ENCODE measurements around the gene TPPP2. TPM values are rescaled to one million over a fixed set of nuclear protein-coding genes. Genes with fewer than 3 reads are reported as not detected.

Gene TPPP2
- total and polyA plus RNA-seq, 9 of the 15 experiments (the other 6 are each of a cell fraction or from before 2014, with no cell fraction given), result 0.18 TPM; not detected in 8

DNA sequence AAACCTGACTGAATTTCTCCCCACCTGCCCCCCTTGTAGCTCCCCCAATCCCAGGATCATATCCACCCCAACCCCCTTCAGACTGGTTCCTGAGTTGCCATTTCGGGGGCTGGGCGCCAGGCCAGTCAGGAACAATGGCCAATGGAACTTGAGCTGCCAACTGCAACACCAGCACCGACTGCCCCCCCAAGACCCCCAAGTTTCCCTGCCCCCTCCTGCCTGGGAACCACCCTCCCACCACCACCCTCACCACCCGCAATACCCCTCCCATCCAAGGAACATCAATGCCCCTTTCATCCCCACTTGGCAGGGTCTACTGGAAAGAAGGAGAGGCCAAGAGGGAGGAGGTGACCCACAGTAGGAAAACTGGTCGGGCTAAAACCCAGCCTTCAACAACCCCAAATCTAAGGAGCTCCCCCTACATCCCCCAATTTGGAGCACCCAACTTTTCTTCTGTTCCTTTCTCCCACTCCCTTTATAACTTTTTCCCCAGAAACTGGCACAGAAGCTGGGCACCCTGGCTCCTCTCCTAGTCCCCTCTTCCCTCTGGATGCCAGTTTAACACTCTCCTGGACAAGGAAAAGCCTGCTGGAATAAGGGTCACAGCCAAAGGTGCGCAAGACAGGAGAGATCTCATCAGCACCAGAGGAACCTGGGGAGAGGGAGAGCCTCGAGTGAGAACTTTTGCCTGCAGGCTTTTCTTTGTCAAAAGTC is 3.6 kb upstream of the TPPP2 start:
- H4K20me1 ChIP-seq (replicated peaks; ENCODE audit: control insufficient read depth, insufficient read depth, low read length), result no peaks in the 10 kb centered on the region
- no TSS peak for BruUV-seq (replicated peaks)
- peak overlapping the region; percentile 70 for H3K4me2 ChIP-seq (ENCODE audit: insufficient read depth, low read length)
- FAIRE-seq (no peak), ATAC-seq (no peak), DNase-seq (ENCODE audit: extremely low read depth in 1 of 4, low spot score in 3 of 4) (peak in 1 of 4 experiments; percentile 12)
- in situ Hi-C loops (cut with MboI), result no loop called here
- peak overlapping the region; percentile 81 for H2AFZ ChIP-seq (ENCODE audit: low read depth, low read length)
- no peak overlapping the region for H3K4me3 ChIP-seq
- peaks cover 35 to 40% of the 10 kb centered on the region in 2 experiments for H3K4me1 ChIP-seq (replicated peaks in 1 of 2; ENCODE audit: control insufficient read depth in 2 of 2, insufficient read depth in 2 of 2, low read length in 2 of 2)
- H3K9me3 ChIP-seq (replicated peaks; ENCODE audit: control insufficient read depth, insufficient read depth, low read depth, low read length), result no peaks in the 10 kb centered on the region
- WGBS (ENCODE audit: insufficient coverage, low coverage, missing lambda C conversion rate), result 13% methylated on average over 5 of the region's 7 CpGs
- peak; percentile 27; the same call in 1 of the 2 replicates for TF ChIP-seq ZFX (CRISPR knock-in tag; IDR thresholded peaks at IDR 0.05)
- no peak for TF ChIP-seq CREB5 (CRISPR knock-in tag; IDR thresholded peaks at IDR 0.05)
- peaks cover 21% of the 10 kb centered on the region for H3K79me2 ChIP-seq (ENCODE audit: control insufficient read depth, insufficient read depth, low read length)
- H3K9me1 ChIP-seq (ENCODE audit: control insufficient read depth, insufficient read depth, low read length), result peaks cover 2% of the 10 kb centered on the region
- peak overlapping the region; percentile 59 to 77; a peak in 3 of 4 replicates for H3K9ac ChIP-seq (ENCODE audit: insufficient read depth in 1 of 2, low read depth in 2 of 2, low read length in 2 of 2)
- intact Hi-C loops (cut with micrococcal nuclease), result no loop called here
- POLR2A ChIA-PET, result interaction anchor here (0.6 to 1.1 kb wide), 5 partner anchors 9 to 287 kb away, joined by 3 read pairs; no protein-coding TSS in a partner anchor
- CTCF ChIA-PET (ENCODE audit: low intra/inter-chr PET ratio), result no interaction called here
- H3K27me3 ChIP-seq (ENCODE audit: control insufficient read depth in 2 of 2, insufficient read depth in 2 of 2, low read length in 2 of 2), result no peaks in the 10 kb centered on the region
- peaks cover 5% of the 10 kb centered on the region; the same call in 1 of the 3 replicates for H3K36me3 ChIP-seq (ENCODE audit: control insufficient read depth, insufficient read depth, low read length)
- peak overlapping the region; percentile 80 for H3K27ac ChIP-seq (ENCODE audit: extremely low read depth, low read depth, low read length)

DNA sequence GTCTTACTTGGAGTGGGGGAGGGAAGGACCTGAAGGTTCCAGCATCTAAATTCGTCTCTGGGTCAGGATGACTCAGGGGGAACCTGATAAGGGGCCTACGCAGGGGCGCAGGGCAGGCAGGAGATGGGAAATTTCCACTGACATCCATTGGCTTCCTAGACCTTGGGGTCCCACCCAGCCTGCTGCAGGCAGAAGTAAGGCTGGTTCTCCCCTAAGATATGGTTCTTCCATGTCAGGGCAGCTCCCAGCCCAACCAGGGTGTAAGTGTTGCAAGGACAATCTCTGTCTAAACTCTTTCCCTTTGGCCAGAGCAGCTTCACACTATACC is 3.1 kb upstream of the TPPP2 start:
- Histone ChIP-seq H3K4me3 (no peak overlapping the region), H3K27me3 (ENCODE audit: control insufficient read depth in 2 of 2, insufficient read depth in 2 of 2, low read length in 2 of 2) (no peaks in the 10 kb centered on the region), H3K4me1 (replicated peaks in 1 of 2; ENCODE audit: control insufficient read depth in 2 of 2, insufficient read depth in 2 of 2, low read length in 2 of 2) (peaks cover 35 to 44% of the 10 kb centered on the region in 2 experiments), H2AFZ (ENCODE audit: low read depth, low read length) (peak overlapping the region; percentile 71), H3K36me3 (ENCODE audit: control insufficient read depth, insufficient read depth, low read length) (no peaks in the 10 kb centered on the region), H4K20me1 (replicated peaks; ENCODE audit: control insufficient read depth, insufficient read depth, low read length) (no peaks in the 10 kb centered on the region), H3K4me2 (ENCODE audit: insufficient read depth, low read length) (peak overlapping the region; percentile 33; the same call in 1 of the 2 replicates), H3K27ac (ENCODE audit: extremely low read depth, low read depth, low read length) (peak overlapping the region; percentile 80), H3K9me1 (ENCODE audit: control insufficient read depth, insufficient read depth, low read length) (peaks cover 2% of the 10 kb centered on the region), H3K9me3 (replicated peaks; ENCODE audit: control insufficient read depth, insufficient read depth, low read depth, low read length) (no peaks in the 10 kb centered on the region), H3K79me2 (ENCODE audit: control insufficient read depth, insufficient read depth, low read length) (peaks cover 21% of the 10 kb centered on the region), H3K9ac (ENCODE audit: insufficient read depth in 1 of 2, low read depth in 2 of 2, low read length in 2 of 2) (peak overlapping the region; percentile 59 to 77; a peak in 1 of 4 replicates)
- no TSS peak for BruUV-seq (replicated peaks)
- 0% methylated on average over 3 of the region's 3 CpGs for WGBS (ENCODE audit: insufficient coverage, low coverage, missing lambda C conversion rate)
- intact Hi-C loops (cut with micrococcal nuclease), result no loop called here
- in situ Hi-C loops (cut with MboI), result no loop called here
- peak; percentile 17 for ATAC-seq
- ChIA-PET CTCF (ENCODE audit: low intra/inter-chr PET ratio) (no interaction called here), POLR2A (interaction anchor here (0.8 to 1.1 kb wide), 2 partner anchors 9 to 10 kb away, joined by 3 read pairs; no protein-coding TSS in a partner anchor)
- peak; percentile 93 for FAIRE-seq
- DNase-seq (ENCODE audit: extremely low read depth in 1 of 4, low spot score in 3 of 4), result peak; percentile 66 to 82 (median 74)
- TF ChIP-seq E2F6 (IDR thresholded peaks at IDR 0.05; ENCODE audit: borderline replicate concordance in 1 of 2, extremely low read depth in 1 of 2, insufficient read depth in 1 of 2, insufficient read length in 1 of 2, low read depth in 1 of 2, low read length in 1 of 2, poor library complexity in 1 of 2, severe bottlenecking in 1 of 2) (peak in 1 of 2 experiments; percentile 44), CEBPB (tag; IDR thresholded peaks at IDR 0.05) (no peak), MAZ (CRISPR knock-in tag; conservative IDR thresholded peaks at IDR 0.05 in 1 of 2, IDR thresholded peaks at IDR 0.05 in 1 of 2) (peak in 1 of 2 experiments; percentile 25; a peak in 1 of 4 replicates), MEF2D (tag; conservative IDR thresholded peaks at IDR 0.05; ENCODE audit: low read depth) (0 out of 2 replicates have a peak, but pooled peaks have one; percentile 43), L3MBTL2 (IDR thresholded peaks at IDR 0.05) (peak; percentile 32; the same call in 1 of the 2 replicates), KDM4B (IDR thresholded peaks at IDR 0.05; ENCODE audit: borderline replicate concordance in 2 of 2, low read depth in 1 of 2) (no peak), MAFK (IDR thresholded peaks at IDR 0.05; ENCODE audit: low read length) (peak; percentile 17; the same call in 1 of the 2 replicates), SMC3 (conservative IDR thresholded peaks at IDR 0.05; ENCODE audit: insufficient read depth, low read depth, low read length) (no peak)

Data from K562 (cell line).